Vagina (tissue), 2 donors: ENCODE results near the gene C6.

Experiments used
- POLR2A ChIP-seq, 2 donors: fragments of 450-650 bp; IDR thresholded peaks; one replicate each; pipeline ENCODE4 v1.6.1; 2017; ENCODE audit warnings: antibody characterized with exemption in 2 of 2, mild to moderate bottlenecking in 2 of 2, moderate library complexity in 2 of 2
- POLR2AphosphoS5 ChIP-seq, 2 donors: sonication (generic); formaldehyde crosslinking; IDR thresholded peaks; one replicate each; pipeline ENCODE4 v1.9.0; 2017; ENCODE audit warnings: antibody characterized with exemption in 2 of 2, mild to moderate bottlenecking in 2 of 2, low read depth in 1 of 2; ENCODE audit not compliant: insufficient read depth in 1 of 2
- TF ChIP-seq, protein P1 (sequence below), 3 experiments: fragments of 450-650 bp in 2 of 3; fragments of 200-600 bp in 1 of 3; sonication (generic) in 1 of 3; IDR thresholded peaks; one replicate each; pipeline ENCODE4 v1.5.1; 2017 to 2019; ENCODE audit warnings: antibody characterized with exemption in 3 of 3, mild to moderate bottlenecking in 2 of 3, moderate library complexity in 2 of 3

DNA sequence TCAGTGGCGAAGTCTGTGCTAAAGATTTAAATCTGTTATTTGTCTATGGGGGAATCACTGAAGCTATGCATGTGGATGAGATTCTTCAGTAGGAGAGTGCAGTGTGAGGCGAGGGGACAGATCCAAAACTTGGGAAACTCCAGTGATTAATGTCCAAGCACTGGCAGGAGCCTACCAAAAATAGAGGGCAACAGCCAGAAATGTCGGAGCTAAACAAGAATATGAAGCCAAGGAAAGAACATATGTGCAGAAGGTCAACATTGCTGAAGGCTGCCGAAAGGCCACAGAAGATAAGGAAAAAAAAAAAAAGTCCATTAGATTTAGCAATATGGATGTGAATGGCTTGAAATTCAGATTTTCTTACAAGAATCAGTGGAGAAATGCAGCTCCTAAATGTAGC lies 61.8 kb downstream of the C6 start:
- TF ChIP-seq, protein P1, sequence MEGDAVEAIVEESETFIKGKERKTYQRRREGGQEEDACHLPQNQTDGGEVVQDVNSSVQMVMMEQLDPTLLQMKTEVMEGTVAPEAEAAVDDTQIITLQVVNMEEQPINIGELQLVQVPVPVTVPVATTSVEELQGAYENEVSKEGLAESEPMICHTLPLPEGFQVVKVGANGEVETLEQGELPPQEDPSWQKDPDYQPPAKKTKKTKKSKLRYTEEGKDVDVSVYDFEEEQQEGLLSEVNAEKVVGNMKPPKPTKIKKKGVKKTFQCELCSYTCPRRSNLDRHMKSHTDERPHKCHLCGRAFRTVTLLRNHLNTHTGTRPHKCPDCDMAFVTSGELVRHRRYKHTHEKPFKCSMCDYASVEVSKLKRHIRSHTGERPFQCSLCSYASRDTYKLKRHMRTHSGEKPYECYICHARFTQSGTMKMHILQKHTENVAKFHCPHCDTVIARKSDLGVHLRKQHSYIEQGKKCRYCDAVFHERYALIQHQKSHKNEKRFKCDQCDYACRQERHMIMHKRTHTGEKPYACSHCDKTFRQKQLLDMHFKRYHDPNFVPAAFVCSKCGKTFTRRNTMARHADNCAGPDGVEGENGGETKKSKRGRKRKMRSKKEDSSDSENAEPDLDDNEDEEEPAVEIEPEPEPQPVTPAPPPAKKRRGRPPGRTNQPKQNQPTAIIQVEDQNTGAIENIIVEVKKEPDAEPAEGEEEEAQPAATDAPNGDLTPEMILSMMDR (IDR thresholded peaks at IDR 0.05), result no peak
- TF ChIP-seq POLR2A (IDR thresholded peaks at IDR 0.05) (no peak), POLR2AphosphoS5 (IDR thresholded peaks at IDR 0.05; ENCODE audit: insufficient read depth in 1 of 2, low read depth in 1 of 2) (no peak)
